HG03457 (cell line): ENCODE data around the gene FBXO42.
"Not testable (repeated sequence)": the region's sequence is repeated elsewhere in the genome, so short reads cannot be mapped to it uniquely, and the experiment has no call there.

Experiments used
- ATAC-seq: cut with Tn5 transposase; IDR thresholded peaks from one replicate; pipeline ENCODE4 v1.9.1; 2021; ENCODE audit warnings: moderate number of reproducible peaks; ENCODE audit not compliant: unreplicated experiment

Gene FBXO42

GRCh38 chr1:16266411-16267118 lies 85.7 kb downstream of the FBXO42 start:
- ATAC-seq, result no peak

- no peak for ATAC-seq
Observed at GRCh38 chr1:16262067-16262466, 90.2 kb downstream of the FBXO42 start.

- ATAC-seq, result no peak
Observed at GRCh38 chr1:16260814-16261213, 91.5 kb downstream of the FBXO42 start.

- ATAC-seq, result no peak
Observed at GRCh38 chr1:16258591-16259135, 93.6 kb downstream of the FBXO42 start.

GRCh38 chr1:16257968-16258367 lies 94.3 kb downstream of the FBXO42 start:
- ATAC-seq, result no peak

- not testable (repeated sequence) for ATAC-seq
Observed at GRCh38 chr1:16257556-16257955, 94.7 kb downstream of the FBXO42 start.

GRCh38 chr1:16256478-16256877 lies 95.8 kb downstream of the FBXO42 start:
- no peak for ATAC-seq

- ATAC-seq, result no peak
Observed at GRCh38 chr1:16254263-16254928, 97.9 kb downstream of the FBXO42 start.

GRCh38 chr1:16253332-16253922 lies 98.9 kb downstream of the FBXO42 start:
- ATAC-seq, result no peak

GRCh38 chr1:16252912-16253311 lies 99.4 kb downstream of the FBXO42 start:
- ATAC-seq, result no peak

- ATAC-seq, result no peak
Observed at GRCh38 chr1:16251381-16251780, 100.9 kb downstream of the FBXO42 start.

- no peak for ATAC-seq
Observed at GRCh38 chr1:16250524-16251251, 101.6 kb downstream of the FBXO42 start.

GRCh38 chr1:16249596-16250241 lies 102.6 kb downstream of the FBXO42 start:
- ATAC-seq, result no peak

- ATAC-seq, result no peak
Observed at GRCh38 chr1:16248603-16249516, 103.4 kb downstream of the FBXO42 start.

- no peak for ATAC-seq
Observed at GRCh38 chr1:16248007-16248436, 104.3 kb downstream of the FBXO42 start.

- no peak for ATAC-seq
Observed at GRCh38 chr1:16247441-16247840, 104.8 kb downstream of the FBXO42 start.

- no peak for ATAC-seq
Observed at GRCh38 chr1:16246961-16247360, 105.3 kb downstream of the FBXO42 start.

- ATAC-seq, result not testable (repeated sequence)
Observed at GRCh38 chr1:16246239-16246638, 106.0 kb downstream of the FBXO42 start.

GRCh38 chr1:16245476-16246196 lies 106.6 kb downstream of the FBXO42 start:
- no peak for ATAC-seq
